Left renal pelvis (tissue), 4 donors: Measurements from ENCODE around the gene TBC1D19. TPM values are rescaled to one million over a fixed set of nuclear protein-coding genes. Genes with fewer than 3 reads are reported as not detected.
"Not testable (repeated sequence)": the region's sequence is repeated elsewhere in the genome, so short reads cannot be mapped to it uniquely, and the experiment has no call there.

ENCODE experiments used
- DNase-seq, 4 donors: peaks; one replicate each; pipeline ENCODE4 v3.0.0-alpha.2; 2013; ENCODE audit warnings: low read depth in 4 of 4, low spot score in 3 of 4
- polyA plus RNA-seq, 4 donors: library from polyadenylated mRNA; unstranded; fragments of 120-200 nt; gene quantifications; one replicate each; pipeline ENCODE4 v1.2.1, GENCODE V29; 2013; ENCODE audit not compliant: insufficient read length in 4 of 4

Gene TBC1D19
- polyA plus RNA-seq, 4 donors = 16.4 to 22.6 (median 19.9) TPM

- DNase-seq = no peak
Measured at GRCh38 chr4:26594778-26595177, 10.9 kb downstream of the TBC1D19 start.

GRCh38 chr4:26596843-26597242 is 13.0 kb downstream of the TBC1D19 start:
- DNase-seq = no peak

- no peak for DNase-seq
Measured at GRCh38 chr4:26601204-26601603, 17.3 kb downstream of the TBC1D19 start.

- DNase-seq = no peak
Measured at GRCh38 chr4:26607776-26608175, 23.9 kb downstream of the TBC1D19 start.

- no peak for DNase-seq
Measured at GRCh38 chr4:26609391-26609790, 25.5 kb downstream of the TBC1D19 start.

GRCh38 chr4:26609868-26610267 is 26.0 kb downstream of the TBC1D19 start:
- no peak for DNase-seq

DNA sequence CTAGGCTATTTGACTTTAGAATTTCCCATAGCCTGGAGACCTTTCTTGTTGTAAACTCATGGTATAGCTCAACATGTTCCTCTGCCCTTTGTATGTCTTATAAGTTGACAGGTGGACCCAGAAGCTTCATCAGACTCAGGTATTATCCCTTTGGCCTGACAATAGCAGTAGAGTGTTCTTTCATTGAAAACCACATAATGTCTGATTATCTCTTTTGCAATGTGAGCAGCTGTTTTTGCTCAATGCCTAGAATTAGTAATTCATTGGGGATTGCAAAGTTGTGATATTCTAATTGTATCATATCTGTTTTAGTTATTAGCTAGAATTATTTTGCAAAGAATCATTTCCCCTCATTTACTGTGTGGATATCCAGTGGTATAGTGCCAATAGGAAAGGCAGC is 27.5 kb downstream of the TBC1D19 start:
- no peak for DNase-seq

DNA sequence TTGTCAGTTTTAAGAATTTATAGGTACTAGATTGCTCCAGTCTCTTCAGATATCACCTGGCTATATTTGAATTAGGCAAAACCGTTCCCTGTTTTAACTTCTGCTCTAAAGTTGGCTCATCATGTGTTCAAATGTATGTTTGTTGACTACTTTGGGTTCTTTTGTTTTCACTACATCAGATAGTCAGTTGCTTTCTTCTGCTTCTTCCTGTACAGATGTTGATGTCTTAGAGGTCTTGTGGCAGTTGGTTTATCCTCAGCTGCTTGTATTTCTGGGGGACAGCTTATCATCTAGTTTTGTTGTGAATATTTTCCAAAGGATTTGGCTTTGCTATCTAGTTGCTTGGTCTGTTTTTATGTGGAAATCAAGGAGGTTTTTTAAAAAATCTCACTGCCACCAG is 28.0 kb downstream of the TBC1D19 start:
- no peak for DNase-seq

GRCh38 chr4:26613237-26613636 is 29.4 kb downstream of the TBC1D19 start:
- DNase-seq = no peak

DNA sequence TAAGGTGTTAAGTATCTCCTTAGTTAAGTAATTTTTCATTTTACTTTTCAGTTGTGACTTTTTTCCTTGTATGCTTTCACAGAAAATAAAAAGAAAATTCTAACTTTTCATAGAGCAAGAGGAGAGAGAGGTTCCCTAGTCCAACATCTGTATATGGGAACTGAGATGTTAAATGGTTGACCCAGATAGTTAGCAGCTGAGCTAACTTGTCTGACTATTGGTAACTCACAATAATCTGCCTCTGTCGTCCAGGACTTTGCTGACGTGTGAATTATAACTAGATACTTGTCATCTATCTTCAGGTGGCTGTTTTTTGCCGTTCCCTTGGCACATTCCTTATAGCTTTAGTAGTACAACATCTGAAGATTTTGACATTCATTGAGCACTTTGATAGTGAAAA is 29.9 kb downstream of the TBC1D19 start:
- DNase-seq = no peak

- DNase-seq = no peak
Measured at GRCh38 chr4:26619784-26620183, 35.9 kb downstream of the TBC1D19 start.

DNA sequence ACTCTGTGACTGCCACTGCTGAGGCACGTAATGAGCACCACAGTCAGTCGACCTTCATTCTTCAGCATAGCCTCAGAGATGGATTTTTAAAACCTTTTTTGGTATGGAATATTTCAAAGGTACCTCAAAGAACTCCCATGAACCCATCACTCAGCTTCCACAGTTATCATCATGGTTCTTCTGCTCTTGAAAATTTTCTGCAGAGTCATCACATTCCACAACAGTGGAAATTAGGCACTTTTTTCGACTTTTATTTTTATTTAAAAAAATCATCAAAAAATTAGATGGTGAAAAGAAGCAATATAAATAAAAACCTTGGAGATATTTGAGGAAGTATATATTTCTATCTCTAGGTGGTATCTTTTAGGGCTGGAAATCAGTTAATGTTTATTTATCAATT is 37.5 kb downstream of the TBC1D19 start:
- DNase-seq = no peak

GRCh38 chr4:26622913-26623312 is 39.0 kb downstream of the TBC1D19 start:
- no peak for DNase-seq

DNA sequence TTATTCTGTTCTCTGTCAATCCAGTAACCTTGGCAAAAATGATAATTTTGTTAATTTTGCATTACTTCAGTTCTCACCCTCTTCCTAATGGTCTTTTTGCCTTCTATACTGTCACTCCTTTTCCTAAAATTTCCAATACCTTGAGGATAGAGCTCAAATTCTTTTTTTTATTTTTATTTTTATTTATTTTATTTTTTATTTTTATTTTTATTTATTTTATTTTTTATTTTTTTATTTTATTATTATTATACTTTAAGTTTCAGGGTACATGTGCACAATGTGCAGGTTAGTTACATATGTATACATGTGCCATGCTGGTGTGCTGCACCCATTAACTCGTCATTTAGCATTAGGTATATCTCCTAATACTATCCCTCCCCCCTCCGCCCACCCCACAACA is 42.8 kb downstream of the TBC1D19 start:
- DNase-seq = not testable (repeated sequence)

DNA sequence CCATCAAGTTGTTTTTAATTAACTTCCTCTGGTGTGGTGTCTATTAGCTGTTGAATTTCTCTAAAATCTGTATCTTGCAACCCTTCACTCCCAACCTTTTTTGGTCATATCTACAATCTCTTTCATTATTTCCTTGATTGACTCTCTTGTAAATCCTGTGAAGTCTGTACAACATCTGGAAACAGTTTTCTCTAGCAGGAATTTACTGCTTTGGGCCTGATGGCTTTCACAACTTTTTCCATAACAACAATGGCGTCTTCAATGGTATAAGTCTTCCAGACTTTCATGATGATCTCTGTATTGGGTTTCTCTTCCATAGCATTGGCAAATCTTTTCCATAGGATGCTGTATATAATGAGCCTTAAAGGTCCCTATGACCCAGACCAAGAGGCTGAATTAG is 49.0 kb downstream of the TBC1D19 start:
- no peak for DNase-seq

DNA sequence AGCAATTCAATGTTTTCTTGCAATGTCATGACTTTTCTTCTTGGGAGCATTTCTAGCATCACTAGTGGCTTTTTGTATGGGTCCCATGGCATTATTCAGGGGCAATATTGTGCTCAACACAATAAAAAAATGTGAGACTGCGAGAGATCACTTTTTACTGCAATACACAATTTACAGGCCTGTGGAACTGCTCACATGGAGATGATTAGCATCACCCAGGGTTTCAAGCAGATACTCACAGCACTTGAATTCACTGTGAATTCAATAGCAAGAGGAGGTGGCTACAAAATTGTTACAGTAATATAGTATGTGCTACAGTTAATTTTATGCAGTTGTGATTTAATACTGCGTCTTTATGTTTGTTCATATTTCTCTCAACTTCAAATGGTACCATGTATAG is 50.4 kb downstream of the TBC1D19 start:
- no peak for DNase-seq

- no peak for DNase-seq
Measured at GRCh38 chr4:26636458-26636857, 52.6 kb downstream of the TBC1D19 start.

DNA sequence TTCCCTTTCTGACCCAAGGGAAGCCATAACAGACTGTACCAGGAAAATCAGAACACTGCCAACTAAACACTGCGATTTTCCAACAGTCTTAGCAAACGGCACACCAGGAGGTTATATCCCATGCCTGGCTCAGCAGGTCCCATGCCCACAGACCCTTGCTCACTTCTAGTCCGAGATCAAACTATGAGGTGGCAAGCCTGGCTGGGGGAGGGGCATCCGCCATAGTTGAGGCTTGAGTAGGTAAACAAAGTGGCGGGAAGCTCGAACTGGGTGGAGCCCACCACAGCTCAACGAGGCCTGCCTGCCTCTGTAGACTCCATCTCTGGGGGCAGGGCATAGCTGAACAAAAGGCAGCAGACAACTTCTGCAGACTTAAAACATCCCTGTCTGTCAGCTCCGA is 56.8 kb downstream of the TBC1D19 start:
- DNase-seq = not testable (repeated sequence)

DNA sequence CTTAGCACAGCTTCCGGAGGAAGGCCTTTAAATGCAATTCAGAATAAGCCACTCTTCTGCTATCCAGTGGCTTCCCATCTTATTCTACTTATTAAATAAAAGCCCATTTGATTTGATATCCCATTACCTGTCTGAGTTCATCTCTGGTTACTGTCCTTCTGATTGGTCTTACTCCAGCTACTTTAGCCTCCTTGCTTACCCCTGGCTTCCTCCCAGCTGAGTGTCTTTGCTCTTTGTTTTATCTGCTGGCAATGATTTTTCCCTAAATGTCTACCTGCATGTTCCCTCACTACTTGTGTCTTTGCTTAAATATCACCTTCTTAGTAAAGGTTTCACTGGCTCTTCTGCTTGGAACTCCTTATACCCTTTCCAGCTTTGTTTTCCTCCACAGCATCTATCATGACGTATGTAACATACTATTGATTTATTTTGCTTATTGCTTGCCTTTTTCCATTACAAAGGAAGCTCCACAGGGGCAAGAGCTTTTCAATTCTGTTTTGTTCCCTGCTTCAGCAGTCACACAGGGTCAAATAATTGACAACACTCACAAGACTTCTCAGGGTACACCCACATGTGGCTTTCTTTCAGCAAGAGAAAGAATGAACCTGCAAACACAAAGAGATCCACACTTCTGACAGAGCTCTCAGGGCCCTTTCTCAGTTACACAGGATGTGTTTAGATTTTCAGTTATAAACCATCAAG is 63.8 kb downstream of the TBC1D19 start:
- DNase-seq = no peak

GRCh38 chr4:26648260-26648659 is 64.4 kb downstream of the TBC1D19 start:
- no peak for DNase-seq

DNA sequence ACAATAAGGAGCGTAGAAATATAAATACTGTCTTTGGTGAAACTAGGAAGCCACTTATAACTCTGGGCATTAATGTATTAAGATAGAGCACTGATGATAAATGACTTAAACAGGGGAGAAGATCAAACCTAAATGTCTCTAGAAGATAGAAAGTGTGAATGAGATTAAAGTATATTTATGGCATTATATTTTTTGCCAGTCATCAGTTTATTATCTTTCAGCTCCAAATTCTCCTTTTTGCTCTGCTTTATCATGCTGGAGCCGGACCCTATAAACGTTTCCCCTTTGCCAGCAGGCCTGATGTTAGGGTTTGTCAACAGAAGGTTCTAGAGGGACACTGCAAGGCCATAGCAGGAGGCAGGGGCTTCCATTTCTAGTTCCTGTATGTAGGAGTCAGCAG is 76.4 kb downstream of the TBC1D19 start:
- DNase-seq = no peak

GRCh38 chr4:26663888-26664287 is 80.0 kb downstream of the TBC1D19 start:
- no peak for DNase-seq

DNA sequence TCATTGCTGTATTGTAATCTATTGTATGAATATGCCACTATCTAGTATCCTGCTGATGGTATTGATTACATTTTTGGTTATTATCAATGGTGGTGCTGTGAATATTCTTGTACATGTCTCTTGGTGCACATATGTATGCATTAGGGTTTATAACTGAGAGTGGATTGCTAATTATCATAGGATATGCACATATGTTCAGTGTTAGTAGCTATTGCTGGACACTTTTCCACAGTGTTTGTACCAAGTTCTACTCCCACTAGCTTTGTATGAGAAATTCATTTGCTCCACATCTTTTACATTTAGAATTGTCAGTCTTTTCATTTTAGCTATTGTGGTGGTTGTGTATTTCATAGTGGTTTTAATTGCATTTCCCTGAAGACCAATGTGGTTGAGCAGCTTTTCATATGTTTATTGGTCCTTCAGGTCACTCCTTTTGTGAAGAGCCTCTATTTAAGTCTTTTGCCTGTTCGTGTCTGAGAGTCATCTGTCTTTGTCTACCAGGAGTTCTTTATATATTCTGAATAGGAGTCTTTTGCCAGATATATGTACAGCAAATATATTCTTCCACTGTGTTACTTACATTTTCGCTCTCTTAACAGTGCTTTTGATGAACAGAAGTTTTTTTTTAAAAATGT is 87.1 kb downstream of the TBC1D19 start:
- DNase-seq = no peak
